LNCaP clone FGC (cell line): ENCODE results near the gene KCNJ18.
"Not testable (repeated sequence)": the region's sequence is repeated elsewhere in the genome, so short reads cannot be mapped to it uniquely, and the experiment has no call there.

Experiments
- DNase-seq: peaks from one replicate; pipeline ENCODE4 v3.0.0-alpha.2; 2011; ENCODE audit warnings: low read depth
- H3K4me3 ChIP-seq: 2 replicates; pipeline ENCODE4 v1.5.1; 2011; ENCODE audit warnings: mild to moderate bottlenecking, low read depth, low read length, control low read depth
- CTCF ChIP-seq: IDR thresholded peaks from 2 replicates; pipeline ENCODE4 v1.5.1; 2012; ENCODE audit warnings: mild to moderate bottlenecking; ENCODE audit not compliant: control insufficient read depth, insufficient read depth; ENCODE audit errors: extremely low read depth

KCNJ18 gene

DNA sequence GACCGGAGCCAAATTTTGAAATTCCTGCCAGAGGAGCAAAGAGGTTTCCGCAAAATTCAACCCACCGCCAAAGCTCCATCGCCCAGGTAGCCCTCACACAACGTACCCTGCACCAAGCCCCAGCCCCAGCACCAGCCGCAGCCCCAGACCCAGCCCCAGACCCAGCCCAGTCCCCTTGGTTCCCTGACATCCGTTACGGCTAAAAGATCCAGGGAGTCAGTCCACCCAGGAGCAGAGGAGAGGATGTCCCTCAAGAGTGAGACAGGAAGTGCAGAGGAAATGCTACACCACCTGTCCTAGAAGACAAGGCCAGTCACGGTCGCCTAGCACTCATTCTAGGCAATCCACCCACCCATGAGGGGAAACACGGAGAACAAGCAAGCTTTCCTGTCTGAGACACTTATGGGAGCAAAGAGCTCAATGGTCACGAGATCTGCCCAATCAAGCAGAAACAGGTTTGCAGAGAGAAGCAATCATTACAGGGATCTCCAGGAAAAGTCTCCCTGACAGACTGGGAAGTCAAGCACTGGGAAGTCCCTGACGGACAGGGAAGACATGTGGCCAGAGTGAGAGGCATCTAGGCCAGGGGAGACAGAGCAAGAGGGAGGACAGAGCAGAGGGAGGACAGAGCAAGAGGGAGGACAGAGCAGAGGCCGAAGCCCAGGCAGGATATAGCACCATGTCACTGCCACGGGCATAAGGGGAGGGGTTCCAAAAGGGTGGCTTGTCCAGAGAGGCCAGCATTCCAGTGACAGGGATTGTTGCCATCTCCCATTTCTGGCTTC, 15.0 kb upstream of the KCNJ18 start:
- H3K4me3 ChIP-seq = no peak overlapping the region
- DNase-seq = no peak
- TF ChIP-seq CTCF = no peak

- DNase-seq = no peak
- no peak overlapping the region for H3K4me3 ChIP-seq
- no peak for TF ChIP-seq CTCF
These were observed 14.4 kb upstream of the KCNJ18 start for GRCh38 chr17:21677911-21678310.

GRCh38 chr17:21678393-21679081, 13.8 kb upstream of the KCNJ18 start:
- no peak overlapping the region for H3K4me3 ChIP-seq
- no peak for TF ChIP-seq CTCF
- no peak for DNase-seq

DNA sequence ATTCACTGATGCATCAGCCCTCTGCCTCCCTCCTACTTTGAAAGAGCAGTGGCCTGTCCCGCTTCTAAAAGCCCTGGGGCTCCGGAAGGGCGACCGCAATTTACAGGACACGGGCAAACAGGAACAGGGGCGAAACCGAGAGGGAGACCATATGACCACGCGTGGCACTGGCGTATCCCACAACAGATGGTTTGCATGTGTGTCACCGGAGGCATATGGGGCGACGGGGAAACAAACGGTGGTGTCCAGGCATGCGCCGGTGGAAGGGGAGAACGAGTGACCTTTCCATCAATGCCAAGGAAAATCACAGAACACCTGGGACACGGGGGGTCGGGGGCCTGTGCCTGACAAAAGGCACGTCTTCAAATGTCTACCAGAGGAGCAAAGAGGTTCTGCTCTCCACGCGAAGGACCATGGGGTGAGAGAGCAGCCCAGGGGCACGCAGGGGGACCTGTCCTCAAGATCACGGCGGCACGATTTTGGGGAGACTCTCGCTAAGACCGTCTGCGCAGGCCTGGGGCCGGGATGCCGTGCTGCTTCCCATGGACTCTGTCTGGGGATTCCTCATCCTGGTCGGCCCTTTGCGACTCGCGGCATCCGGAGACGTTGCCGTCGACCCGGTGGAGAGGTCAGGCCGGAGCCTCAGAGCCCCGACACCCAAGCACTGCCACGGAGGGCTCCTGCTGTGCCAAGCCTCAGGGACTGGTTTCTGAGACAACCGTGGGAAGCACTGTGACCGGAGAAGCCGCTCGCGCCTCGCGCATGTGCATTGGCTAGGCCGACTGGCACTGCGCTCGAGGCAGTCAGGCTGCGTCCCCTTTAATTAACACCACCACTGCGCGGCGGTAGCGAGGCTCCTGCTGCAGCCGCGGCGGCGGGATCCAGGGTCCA, 12.8 kb upstream of the KCNJ18 start:
- no peak for TF ChIP-seq CTCF
- no peak for DNase-seq
- no peak overlapping the region for H3K4me3 ChIP-seq

- no peak for TF ChIP-seq CTCF
- DNase-seq = no peak
- H3K4me3 ChIP-seq = no peak overlapping the region
These were observed 12.0 kb upstream of the KCNJ18 start for GRCh38 chr17:21680366-21680765.

DNA sequence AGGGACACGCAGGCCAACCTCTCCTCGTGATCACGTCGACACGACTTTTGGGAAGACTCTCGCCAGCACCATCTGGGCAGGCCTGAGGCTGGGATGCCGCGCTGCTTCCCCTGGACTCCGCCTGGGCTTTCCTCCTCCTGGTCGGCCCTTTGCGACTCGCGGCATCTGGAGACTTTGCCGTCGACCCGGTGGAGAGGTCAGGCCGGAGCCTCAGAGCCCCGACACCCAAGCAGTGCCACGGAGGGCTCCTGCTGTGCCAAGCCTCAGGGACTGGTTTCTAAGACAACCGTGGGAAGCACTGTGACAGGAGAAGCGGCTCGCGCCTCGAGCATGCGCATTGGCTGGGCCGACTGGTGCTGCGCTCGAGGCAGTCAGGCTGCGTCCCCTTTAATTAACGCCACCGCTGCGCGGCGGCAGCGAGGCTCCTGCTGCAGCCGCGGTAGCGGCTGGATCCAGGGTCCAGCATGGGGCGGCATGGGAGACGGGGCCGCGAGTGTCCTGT, 11.4 kb upstream of the KCNJ18 start:
- H3K4me3 ChIP-seq, DNase-seq: not testable (repeated sequence)

DNA sequence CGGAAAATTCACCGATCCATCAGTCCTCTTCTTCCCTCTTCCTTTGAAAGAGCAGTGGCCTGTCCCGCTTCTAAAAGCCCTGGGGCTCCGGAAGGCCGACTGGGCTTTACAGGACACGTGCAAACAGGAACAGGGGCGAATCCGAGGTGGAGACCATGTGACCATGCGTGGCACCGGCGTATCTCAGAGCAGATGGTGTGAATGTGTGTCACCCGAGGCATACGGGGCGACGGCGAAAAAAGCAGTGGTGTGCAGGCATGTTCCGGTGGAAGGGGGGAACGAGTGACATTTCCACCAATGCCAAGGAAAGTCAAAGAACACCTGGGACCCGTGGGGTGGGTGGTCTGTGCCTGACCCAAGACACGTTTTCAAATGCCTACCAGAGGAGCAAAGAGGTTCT, 10.7 kb upstream of the KCNJ18 start:
- not testable (repeated sequence) for DNase-seq, H3K4me3 ChIP-seq

GRCh38 chr17:21682130-21682529, 10.2 kb upstream of the KCNJ18 start:
- H3K4me3 ChIP-seq, DNase-seq: not testable (repeated sequence)

GRCh38 chr17:21683142-21683712, 9.1 kb upstream of the KCNJ18 start:
- not testable (repeated sequence) for DNase-seq, H3K4me3 ChIP-seq

DNA sequence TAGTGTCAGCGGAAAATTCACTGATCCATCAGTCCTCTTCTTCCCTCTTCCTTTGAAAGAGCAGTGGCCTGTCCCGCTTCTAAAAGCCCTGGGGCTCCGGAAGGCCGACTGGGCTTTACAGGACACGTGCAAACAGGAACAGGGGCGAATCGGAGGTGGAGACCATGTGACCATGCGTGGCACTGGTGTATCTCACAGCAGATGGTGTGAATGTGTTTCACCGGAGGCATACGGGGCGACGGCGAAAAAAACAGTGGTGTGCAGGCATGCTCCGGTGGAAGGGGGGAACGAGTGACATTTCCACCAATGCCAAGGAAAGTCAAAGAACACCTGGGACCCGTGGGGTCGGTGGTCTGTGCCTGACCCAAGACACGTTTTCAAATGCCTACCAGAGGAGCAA, 8.4 kb upstream of the KCNJ18 start:
- not testable (repeated sequence) for DNase-seq, H3K4me3 ChIP-seq

DNA sequence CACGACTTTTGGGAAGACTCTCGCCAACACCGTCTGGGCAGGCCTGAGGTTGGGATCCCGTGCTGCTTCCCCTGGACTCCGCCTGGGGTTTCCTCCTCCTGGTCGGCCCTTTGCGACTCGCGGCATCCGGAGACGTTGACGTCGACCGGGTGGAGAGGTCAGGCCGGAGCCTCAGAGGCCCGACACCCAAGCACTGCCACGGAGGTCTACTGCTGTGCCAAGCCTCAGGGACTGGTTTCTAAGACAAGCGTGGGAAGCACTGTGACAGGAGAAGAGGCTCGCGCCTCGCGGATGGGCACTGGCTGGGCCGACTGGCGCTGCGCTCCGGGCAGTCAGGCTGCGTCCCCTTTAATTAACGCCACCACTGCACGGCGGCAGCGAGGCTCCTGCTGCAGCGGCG, 7.9 kb upstream of the KCNJ18 start:
- DNase-seq, H3K4me3 ChIP-seq: not testable (repeated sequence)
